Hepatic stellate cell (primary cell): ENCODE results near the gene RIGI.
"Not testable (repeated sequence)": the region's sequence is repeated elsewhere in the genome, so short reads cannot be mapped to it uniquely, and the experiment has no call there.

Experiments used
- DNase-seq: peaks from one replicate; pipeline ENCODE4 v3.0.0; 2011; ENCODE audit warnings: low spot score

RIGI gene

DNA sequence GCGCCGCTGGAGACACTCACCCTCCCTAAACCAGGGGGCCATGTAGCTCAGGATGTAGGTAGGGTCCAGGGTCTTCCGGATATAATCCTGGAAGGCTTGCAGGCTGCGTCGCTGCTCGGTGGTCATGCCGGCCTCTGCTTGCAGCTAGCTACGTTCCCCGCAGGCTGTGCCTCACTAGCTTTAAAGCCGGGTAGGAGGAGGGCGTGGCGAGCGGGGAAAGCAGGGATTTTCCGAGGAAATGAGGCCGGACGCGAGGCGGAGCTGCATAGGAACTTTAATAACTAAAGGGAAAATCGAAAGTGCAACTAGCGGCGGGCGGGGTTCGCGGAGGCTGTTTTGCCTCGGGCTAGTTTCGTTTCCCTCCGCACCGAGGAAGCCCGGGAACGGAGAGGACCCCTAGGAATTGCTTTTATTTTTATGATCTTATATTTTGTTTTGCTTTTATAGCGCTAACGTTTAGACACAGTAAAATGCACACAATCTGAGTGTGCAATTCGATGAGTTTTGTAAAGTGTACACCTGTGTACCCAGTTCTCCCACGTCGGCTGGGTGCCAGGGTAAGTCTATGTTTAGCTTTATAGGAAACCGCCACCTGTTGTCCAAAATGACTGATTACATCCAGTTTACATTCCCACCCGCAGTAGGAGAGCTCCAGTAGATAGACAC lies at the start of gene RIGI:
RIGI (minus strand) TSS at position 156 of the 666 bp plus-strand sequence; CDS start at position 126, 30 bp downstream.
- DNase-seq, result peak; percentile 67

GRCh38 chr9:32574858-32575257 lies 48.9 kb upstream of the RIGI start:
- DNase-seq, result no peak

GRCh38 chr9:32573821-32574220 lies 47.8 kb upstream of the RIGI start:
- DNase-seq, result no peak

DNA sequence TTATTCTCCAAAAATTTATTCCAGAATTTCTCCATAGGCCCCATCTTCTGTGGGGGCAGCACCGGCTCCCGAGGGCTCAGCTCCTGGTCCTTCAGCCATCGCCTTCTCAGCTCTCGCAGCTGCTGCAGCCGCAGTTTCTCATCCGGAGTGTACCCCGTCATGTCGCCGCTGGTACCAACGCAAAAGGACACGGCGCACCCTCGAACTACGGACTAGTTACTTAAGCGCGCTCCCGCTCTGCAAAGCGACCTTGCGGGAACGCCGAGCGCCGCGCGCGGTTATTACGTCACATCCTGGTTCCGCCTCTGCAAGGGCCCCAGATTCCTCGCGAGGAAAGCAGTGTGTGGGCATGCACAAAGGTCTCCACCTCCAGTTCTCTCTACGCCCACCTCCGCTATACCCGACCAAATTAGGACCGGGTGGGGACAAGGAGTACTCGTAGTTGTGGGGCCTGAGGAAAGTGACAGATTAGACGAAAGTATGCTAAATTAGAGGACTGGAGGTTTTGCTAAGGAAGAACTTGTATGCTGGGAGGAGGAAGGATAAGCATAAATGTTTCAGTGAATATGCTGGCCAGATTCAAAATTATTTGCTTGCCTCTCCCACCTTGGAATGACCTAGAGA lies 47.0 kb upstream of the RIGI start, which contains the start of gene NDUFB6:
NDUFB6 (minus strand) TSS at position 260 of the 624 bp plus-strand sequence; CDS start at position 161, 99 bp downstream.
- DNase-seq, result peak; percentile 90

GRCh38 chr9:32571969-32572899 lies 46.2 kb upstream of the RIGI start:
- DNase-seq, result peak; percentile 79

DNA sequence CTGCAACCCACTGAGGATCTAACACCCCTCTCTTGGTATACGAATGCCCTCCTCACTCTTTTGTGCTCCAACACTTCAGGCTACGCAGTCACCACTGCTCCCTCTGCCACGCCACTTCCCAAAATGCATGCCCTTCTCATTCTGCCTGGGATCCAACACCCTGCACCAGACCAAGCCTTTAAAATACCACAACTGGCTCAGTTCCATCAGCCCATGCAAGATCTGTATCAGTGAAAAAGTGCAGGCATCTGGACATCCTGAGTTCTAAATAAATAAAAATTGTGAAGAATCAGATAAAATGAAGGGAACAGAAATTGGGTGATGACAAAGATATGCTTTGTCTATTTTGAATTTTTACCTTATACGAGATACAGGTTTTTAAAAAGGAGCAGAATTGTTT lies 44.3 kb upstream of the RIGI start:
- DNase-seq, result no peak

DNA sequence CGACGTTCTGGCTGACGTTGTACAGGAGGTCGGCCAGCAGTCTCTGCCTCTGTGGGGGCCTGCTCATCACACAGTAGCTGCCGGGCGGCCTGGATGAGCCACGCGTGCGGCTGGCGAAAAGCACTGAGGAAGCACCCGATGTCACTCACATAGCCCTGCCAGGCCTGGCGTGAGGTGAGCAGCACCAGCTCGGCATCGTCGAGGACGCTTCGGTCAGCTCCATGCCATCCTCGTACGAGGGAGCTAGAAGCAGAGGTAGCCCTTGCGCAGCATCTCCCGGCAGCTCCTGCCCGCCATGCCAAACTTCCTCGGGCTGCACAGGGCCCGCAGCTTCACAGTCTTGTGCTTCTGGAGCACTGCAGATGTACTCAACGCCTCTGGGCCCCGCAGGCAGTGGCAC lies 40.8 kb upstream of the RIGI start:
- DNase-seq, result no peak

DNA sequence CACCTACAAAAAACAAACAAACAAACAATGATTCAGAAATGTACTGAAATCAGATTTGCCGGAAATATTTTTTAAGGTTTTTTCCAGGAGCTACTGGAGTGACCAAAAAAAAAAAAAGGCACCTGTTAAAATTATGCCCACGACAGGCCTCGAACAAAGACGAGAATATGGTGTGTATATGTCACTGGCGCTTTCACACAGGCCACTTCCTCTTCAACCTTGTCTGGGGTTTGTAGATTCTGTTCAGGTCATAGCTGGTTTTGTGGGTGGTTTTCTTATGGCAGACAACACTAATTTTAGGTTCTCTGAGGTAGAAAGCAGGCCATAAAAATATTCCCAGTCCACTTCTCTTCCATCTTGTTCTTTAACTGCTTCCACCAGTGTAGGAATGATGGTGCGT lies 40.0 kb upstream of the RIGI start:
- DNase-seq, result no peak

- DNase-seq, result no peak
These were observed 32.5 kb upstream of the RIGI start for GRCh38 chr9:32558408-32558934.

DNA sequence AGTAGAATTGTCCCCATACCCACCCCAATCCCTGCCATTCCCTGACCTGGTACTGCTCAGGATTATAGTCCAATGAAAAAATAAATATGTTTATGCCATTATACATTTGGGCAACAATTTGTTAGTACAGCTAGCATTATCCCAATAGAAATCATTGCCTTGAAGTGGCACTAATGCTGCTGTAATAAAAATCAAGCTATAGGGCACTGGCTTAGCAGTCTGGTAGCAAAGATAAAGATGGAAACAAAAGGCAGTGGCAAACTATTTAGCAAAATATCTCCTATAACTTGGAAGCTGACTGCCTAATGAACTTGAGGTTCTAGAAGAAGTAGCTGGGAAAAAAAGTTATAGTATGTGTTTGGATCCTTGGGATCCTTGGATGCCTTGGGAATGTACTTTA lies 28.6 kb upstream of the RIGI start:
- DNase-seq, result no peak

GRCh38 chr9:32554107-32554506 lies 28.1 kb upstream of the RIGI start:
- DNase-seq, result no peak

- DNase-seq, result peak; percentile 89
These were observed 26.3 kb upstream of the RIGI start, which contains the start of the genes SMIM27 and TOPORS for GRCh38 chr9:32552172-32552872. SMIM27 (plus strand) TSS chr9:32552327; CDS start chr9:32552435, 108 bp downstream. TOPORS (minus strand) TSS chr9:32552586; CDS start chr9:32552436, 150 bp downstream.

- peak; percentile 55 for DNase-seq
These were observed 25.5 kb upstream of the RIGI start for GRCh38 chr9:32551276-32552051.

- DNase-seq, result peak; percentile 97
These were observed 24.7 kb upstream of the RIGI start for GRCh38 chr9:32550562-32551275.

DNA sequence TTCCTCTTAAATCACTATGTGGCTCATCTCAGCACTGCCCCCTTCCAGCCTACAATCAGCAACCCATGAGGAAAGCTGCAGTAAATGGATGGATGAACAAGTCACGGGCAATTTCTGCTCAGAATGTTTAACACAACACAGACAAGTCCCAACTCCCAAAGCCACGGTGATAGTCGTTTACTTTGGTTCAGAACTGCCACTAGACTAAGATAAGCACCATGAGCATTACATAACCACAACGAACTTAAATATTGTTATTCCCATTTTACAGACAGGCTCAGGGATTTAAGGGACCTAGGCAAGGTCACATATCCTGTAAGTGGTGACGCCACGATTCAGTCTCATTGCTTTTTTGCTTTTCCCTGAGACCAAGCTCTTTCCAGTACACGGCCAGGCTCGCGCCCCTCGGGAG lies 24.2 kb upstream of the RIGI start:
- DNase-seq, result peak; percentile 43

DNA sequence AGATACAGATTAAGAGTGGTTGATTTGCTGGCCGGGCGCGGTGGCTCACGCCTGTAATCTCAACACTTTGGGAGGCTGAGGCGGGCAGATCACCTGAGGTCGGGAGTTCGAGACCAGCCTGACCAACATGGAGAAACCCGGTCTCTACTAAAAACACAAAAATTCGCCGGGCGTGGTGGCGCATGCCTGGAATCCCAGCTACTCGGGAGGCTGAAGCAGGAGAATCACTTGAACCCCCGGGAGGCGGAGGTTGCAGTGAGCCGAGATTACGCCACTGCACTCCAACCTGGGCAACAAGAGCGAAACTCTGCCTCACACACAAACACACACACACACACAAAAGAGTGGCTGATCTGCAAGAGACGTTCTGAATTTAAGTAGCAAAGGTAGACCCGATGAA lies 22.2 kb upstream of the RIGI start:
- DNase-seq, result not testable (repeated sequence)

DNA sequence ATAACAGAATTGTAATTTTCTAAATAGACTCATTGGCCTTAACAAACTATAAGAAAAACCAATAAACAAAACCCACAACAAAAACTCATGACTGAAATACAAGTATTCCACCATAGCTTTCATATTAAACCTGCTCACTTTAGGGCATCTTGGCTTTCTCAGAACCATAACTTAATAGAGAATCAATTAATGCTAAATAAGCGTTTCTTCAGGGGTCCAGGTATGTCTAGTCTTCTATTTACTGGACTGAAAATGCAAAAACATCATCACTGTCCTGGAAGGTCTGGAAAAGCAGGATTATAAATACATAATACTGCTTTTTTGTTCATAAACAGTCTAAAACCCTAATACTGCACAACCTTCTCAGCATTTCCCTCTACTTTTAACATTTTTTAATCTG lies 19.9 kb upstream of the RIGI start:
- no peak for DNase-seq

GRCh38 chr9:32543047-32543446 lies 17.1 kb upstream of the RIGI start:
- DNase-seq, result no peak

DNA sequence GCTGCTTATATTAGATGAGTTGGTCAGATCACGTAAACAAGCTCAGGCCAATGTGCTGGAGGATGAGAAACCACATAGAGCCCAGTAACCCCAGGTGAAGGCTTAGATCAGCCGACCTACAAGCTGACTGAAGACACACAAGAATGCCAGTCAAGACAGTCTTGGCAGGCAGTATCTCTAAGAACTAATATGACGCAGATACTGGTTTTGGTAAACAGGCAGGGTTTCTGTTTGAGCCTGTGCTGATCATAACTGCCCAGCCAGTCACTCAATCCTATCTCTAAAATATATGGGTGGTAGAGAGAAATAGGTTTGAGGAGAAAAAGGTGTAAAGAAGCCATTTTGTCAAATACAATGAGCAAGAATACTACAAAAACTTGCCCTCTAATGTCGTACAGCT lies 7.8 kb upstream of the RIGI start:
- no peak for DNase-seq

DNA sequence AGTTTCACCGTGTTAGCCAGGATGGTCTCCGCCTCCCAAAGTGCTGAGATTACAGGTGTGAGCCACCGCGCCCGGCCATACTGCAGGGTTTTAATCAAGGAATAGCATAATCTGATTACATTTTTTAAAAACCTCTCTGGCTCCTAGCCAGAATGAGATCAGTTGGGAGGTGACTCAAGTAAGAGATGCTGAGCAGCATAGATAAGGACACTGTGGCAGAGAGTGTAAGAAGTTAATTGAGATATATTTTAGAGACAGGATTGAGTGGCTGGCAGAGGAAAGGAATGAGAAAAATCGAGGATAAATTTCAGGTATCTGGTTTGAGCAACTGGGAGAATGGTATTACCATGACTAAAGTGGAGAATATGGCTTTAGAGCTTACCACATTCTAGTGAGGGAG lies 7.3 kb upstream of the RIGI start:
- DNase-seq, result no peak
